NCI-H187 treated with DMSO at 0.1 percent for 48 hours (cell line): ENCODE data around the gene SLCO1B1.

Source experiments
- DNase-seq: peaks from one replicate; lab custom pipeline; 2025; lab: John Stamatoyannopoulos, UW

Gene SLCO1B1

DNA sequence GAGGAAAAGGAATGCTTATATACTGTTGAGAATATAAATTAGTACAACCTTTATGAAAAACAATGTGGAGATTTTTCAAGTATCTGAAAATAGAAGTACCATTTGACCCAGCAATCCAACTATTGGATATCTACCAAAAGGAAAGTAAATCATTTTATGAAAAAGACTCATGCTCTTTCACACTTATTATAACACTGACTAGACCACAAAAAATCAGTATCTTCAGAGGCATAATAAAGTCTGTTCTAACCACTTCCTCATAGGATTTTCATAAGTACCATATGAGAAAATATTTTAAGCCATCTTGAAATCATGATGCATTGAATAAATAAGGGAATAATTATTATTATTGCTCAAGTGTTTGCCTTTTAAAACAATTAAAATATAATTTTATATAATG lies 90.8 kb downstream of the SLCO1B1 start:
- no peak for DNase-seq

DNA sequence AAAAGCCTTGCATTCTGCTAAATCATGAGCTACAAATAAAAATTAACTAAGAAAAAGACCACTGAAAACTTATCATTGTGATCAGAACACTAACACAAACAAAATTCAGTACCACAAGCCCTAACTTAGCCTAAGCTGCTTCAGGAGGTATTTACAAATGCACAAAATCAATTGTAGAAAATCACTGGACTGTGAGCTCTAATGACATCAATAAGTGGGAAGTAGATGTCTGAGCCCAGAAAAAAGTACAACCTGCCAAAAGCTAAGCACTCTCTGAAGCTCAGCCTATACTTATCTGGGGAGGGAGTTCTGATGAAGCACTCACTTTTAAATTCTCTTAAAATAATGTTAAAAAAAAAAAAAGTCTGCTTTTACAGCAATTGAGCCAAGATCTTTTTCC lies 92.9 kb downstream of the SLCO1B1 start:
- no peak for DNase-seq

DNA sequence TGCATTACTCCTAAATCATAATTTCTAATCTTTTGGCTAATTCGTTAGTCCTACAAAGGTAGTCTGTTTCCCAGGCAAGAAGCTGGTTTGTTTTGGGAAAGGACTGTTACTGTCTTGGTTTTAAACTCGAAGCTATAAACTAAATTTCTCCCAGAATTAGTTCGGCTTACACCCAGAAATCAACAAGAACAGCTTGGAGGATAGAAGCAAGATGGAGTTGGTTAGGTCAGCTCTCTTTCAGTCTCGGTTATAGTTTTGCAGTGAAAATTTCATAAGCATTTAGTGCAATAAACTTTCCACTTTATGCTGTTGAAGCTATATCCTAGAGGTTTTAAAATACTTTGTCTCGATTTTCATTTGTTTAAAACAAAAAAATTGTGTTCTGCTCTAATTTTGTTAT lies 103.4 kb downstream of the SLCO1B1 start:
- no peak for DNase-seq

DNA sequence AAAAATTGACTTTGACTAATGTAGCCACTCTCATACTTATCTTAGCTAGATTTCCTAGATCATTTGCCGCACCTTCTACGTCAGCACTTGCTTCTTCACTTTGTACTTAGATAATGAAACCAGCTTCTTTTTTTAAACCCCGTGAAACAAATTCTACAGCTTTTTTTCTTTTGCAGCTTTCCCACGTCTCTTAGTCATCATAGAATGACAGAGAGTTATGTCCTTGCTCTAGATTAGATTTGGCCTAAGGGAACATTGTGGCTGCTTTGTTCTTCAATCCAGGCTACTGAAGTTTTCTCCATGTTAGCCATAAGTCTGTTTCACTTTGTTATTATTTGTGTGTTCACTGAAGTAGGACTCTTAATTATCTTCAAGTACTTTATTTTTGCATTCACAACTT lies 108.9 kb downstream of the SLCO1B1 start:
- no peak for DNase-seq

DNA sequence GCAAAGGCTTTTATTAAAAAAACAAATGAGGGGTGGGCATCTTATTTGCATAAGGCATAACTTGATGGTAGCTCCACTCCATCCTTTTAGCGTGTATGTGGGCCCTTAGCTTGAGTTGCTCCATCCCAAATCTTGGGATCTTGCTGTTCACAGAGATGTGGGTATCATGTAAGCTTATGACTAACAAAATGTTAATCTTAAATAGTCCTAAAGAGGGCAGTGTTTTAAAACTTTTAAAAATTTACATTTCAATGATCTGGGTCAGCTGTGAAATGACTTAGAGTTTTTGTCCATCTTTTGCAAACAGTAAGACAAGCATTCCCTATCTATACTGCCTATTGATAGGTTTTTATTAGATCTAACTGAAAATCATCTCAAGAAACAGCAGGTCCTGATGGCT lies 117.7 kb downstream of the SLCO1B1 start:
- DNase-seq: no peak

DNA sequence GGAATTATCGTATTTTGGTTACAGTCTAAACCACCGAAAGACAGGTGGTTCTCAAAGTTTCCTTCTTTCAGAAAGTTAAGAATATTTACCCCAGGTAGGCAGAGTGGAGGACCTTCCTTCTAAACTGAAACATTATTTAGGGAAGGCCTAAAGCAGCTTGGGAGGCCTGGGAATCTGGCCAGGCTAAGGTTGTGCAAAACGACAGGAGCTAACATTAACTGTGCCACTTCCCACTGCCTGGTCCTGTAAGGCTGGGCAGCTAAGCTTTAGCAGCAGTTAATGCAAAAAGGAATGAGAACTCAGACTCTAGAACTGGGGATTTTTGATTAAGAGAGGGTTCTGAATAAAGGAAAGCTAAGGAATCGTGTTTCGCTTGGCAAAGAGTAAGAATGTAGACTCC lies 121.1 kb downstream of the SLCO1B1 start:
- no peak for DNase-seq

DNA sequence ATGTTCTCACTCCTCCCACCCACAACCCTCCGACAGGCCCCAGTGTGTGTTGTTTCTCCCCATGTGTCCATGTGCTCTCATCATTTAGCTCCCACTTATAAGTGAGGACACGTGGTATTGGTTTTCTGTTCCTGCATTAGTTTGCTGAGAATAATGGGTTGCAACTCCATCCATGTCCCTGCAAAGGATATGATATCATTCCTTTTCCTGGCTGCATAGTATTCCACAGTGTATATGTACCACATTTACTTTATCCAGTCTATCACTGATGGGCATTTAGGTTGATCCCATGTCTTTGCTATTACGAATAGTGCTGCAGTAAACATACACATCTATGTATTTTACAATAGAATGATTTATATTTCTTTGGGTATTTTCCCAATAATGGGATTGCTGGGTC lies 126.2 kb downstream of the SLCO1B1 start:
- DNase-seq: no peak

DNA sequence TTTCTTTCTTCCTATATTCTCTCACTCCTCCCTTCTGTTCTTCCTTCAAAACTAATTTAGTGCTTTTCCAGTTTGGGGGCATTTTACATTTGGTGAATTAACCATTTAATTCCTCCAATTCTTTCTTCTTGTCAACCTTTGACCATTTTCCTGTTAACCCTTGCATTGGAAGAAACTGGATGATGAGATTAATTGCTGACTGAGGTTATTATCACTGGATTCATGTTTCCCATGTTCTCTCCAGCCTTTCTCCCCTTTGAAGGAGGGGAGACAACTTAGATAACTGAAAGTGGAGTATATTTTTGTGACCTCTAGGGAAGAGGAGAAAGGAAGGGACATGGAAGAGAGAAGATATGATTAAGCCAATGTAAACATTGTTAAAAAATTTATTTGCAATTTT lies 133.2 kb downstream of the SLCO1B1 start:
- DNase-seq: no peak

DNA sequence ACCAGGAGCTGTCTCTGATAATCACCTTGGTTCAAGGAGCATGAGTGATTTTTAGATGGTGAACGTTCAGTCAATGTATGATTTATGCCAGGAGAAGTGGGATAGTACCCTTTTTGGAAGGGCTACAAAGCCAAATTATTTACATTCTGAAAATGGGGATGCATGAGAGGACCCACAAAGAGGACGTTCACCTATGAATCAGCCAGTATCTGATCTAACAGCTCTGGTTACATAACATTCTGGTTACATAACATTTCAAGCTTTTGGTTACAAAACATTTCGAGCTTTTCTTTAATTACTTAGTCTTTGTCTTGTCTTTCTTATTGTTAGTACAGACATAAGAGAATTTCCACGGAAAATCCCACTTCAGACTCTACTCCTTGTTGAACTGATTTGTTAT lies 134.9 kb downstream of the SLCO1B1 start:
- DNase-seq: no peak

DNA sequence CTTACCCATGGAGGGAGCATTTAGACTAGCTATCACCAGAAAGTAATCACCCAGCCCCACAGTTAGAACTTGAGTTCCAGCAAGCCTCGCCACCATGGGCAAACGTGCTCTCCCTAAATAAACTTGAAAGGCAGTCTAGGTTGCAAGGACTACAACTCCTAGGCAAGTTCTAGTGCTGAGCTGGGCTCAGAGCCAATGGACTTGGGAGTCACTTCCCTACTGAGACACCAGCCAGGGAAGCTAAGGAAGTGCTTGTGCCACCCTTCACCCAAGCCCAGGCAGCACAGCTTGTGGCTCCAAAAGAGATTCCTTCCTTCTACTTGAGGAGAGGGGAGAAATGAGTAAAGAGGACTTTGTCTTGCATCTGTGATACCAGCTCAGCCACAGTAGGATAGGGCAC lies 145.8 kb downstream of the SLCO1B1 start:
- no peak for DNase-seq
